HG03457 (cell line): ENCODE measurements around the gene RGL3.
"Not testable (repeated sequence)": the region's sequence is repeated elsewhere in the genome, so short reads cannot be mapped to it uniquely, and the experiment has no call there.

Experiments
- ATAC-seq: cut with Tn5 transposase; IDR thresholded peaks from one replicate; pipeline ENCODE4 v1.9.1; 2021; ENCODE audit warnings: moderate number of reproducible peaks; ENCODE audit not compliant: unreplicated experiment

Gene RGL3

DNA sequence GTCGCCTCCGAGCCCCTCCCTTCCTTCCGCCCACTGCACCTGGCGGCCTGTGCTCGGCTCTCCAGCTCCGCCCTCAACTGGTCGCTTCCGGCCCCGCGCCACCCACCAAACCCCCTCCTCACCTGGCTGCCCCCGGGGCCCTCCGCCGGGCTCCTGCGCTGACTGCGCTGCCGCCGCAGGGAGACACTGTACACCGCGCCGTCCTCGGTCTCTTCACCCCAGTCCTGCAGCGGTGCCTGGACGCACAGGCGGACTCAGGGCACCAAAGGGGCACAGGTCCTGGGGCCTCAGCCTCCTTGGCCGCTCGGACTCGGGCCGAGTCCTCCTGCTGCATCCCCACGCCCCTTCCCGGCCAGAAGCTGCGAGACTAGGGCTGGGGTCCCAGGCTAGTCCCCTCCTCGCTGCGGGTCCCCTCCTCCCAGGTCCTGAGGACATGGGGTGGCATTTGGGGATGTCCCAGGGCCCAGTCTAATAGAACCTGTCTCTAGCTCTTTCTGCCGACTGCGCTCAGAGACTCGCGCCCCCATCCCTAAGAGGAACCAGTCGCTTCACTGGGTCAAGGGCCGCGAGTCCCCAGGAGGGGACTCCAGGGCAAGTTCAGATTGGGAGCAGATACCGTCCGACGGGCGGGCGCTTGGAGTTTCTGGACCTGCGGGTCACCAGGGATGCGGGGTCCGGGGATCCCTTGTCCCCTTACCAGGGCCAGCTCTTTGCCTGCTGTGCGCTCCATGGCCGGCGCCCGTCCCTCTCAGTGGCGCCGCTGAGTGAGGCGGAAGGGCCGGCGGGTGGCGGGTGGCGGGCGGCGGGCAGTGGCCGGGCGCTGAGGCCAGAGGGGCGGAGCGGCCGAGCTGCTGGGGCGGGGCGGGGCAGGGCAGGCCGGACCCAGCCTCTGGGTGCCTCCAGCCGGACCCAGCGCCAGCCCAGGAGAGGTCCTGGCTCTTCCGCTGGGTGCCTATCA is at the start of gene RGL3:
Gene RGL3 (minus strand): TSS at position 766 of the 958 bp plus-strand sequence. CDS start 36 bp downstream, at position 730.
- ATAC-seq, result no peak

DNA sequence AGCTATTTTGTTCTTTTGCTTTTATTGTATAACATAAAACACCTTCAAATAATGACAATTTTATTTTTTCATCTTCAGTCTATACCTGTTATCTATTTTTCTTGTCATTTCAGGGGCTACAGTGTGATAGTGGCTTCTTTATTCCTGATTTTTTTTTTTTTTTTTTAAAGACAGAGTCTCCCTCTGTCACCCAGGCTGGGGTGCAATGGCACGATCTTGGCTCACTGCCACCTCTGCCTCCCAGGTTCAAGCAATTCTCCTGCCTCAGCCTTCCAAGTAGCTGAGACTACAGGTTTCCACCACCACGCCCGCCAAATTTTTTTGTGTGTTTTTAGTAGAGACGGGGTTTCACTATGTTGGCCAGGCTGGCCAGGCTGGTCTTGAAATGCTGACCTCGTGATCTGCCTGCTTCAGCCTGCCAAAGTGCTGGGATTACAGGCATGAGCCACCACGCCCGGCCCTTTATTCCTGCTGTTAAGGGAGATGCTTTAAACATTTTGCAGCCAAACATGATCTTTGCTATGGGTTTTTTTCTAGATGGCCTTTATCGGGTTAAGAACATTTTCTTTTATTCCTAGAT is 49.2 kb upstream of the RGL3 start:
- not testable (repeated sequence) for ATAC-seq

DNA sequence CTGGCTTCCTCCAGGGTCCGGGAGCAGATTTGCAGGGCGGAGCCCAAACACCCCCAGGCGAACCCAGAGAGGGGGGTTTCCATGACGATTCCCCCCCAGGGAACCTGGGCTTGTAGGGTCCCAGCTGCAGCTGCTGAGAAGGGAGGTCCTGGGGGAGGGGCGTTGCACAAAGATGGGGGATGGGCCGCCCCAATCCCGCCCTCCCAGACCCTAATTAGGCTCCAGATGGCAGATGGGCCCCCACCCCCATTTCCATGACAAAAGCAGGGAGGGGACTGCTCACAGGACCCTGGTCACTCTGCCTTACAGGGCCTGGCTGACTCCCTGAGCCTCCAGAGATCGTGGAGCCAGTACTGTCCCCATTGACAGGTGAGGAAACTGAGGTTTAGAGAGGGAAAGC is 46.5 kb upstream of the RGL3 start:
- no peak for ATAC-seq

DNA sequence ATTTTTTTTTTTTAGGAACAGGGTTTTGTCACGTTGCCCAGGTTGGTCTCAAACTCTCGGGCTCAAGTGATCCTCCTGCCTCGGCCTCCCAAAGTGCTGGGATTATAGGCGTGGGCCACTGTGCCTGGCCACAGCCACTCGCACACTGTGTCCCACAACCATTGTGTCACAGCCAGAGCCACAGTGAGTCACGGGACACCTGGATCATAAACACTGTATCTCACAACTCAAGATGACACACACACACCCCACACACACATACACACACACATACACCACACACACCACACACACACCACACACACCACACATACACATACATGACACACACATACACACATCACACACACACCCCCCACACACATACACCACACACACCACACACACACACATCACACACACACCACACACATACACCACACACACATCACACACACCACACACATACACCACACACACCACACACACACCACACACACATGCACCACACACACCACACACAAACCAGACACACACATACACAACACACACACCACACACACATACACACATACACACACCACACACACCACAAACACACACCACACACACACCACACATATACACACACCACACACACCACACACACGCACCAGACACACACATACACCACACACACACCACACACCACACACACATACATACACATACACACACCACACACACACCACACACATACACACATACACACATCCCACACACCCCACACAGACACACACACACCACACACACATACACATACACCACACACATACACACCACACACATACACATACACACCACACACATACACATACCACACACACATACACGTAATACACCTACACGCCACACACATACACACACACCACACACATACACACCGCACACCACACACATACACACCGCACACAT is 45.5 kb upstream of the RGL3 start:
- ATAC-seq, result no peak

- no peak for ATAC-seq
Measured at GRCh38 chr19:11463391-11463790, 44.3 kb upstream of the RGL3 start.

- ATAC-seq, result no peak
Measured at GRCh38 chr19:11461453-11461852, 42.3 kb upstream of the RGL3 start.

DNA sequence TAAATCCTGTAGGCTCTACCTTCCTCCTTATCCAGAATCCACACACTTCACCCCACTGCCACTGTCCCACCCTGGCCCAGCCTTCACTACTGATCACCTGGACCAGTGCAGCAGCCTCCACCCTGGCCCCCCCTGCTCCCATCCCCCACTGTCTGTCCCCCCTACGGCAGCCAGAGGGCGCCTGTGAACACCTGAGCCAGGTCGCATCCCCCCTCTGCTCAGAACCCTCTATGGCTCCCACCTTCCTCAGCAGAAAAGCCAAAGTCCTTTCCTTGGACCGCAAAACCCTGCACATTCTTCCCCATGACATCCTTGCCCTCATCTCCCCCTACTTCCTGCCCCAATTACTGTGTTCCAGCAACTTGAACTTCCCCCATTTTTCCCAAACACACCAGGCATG is 41.1 kb upstream of the RGL3 start:
- ATAC-seq, result no peak

DNA sequence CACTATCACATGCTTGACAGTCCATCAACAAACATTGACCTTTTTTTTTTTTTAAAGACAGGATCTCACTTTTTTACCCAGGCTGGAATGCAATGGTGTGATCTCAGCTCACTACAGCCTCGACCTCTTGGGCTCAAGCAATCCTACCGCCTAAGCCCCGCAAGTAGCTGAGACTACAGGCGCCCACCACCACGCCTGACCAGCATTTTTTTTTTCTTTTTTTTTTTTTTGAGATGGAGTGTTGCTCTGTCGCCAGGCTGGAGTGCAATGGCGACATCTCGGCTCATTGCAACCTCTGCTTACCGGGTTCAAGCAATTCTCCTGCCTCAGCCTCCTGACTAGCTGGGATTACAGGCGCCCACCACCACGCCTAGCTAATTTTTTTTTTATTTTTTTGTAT is 39.8 kb upstream of the RGL3 start:
- not testable (repeated sequence) for ATAC-seq

GRCh38 chr19:11458236-11458900 is 39.3 kb upstream of the RGL3 start:
- no peak for ATAC-seq

DNA sequence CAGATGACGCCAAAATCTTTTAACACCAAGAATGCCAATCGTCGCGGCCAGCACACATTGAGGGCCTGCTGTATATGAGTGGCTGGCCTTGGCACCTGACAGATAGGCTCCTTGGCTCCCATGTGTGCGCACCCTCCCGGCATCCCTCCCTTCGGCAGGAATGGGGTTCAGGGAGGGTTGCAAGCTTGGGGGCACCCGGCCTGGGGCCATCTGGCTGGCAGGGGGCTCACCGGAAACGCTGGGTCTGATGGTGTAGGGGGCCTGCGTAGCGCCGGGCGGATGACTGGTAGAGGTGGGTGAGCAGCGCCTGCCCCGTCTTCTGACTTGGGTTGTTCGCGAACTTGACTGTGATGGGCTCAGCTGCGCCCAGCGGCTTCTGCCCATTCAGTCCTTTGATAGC is 38.7 kb upstream of the RGL3 start:
- ATAC-seq, result no peak

DNA sequence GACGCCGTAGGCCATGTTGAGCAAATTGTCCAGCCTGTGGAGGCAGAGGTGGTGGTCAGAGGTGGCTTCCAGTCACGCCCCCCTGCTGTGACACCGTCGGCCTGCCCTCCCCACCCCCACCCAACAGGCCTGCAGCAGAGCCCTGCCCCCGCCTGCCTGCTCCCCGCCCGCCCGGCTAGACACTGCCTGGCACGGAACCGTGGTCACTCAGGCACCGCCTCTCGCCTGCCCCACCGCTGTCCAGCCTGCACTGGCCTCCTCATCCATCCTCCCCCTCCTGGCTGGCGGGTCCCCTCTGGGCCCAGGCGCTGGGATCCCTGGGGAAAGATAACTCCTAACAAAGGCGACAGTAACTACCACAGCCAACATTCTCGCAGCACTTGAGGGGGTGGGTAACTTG is 38.0 kb upstream of the RGL3 start:
- no peak for ATAC-seq

DNA sequence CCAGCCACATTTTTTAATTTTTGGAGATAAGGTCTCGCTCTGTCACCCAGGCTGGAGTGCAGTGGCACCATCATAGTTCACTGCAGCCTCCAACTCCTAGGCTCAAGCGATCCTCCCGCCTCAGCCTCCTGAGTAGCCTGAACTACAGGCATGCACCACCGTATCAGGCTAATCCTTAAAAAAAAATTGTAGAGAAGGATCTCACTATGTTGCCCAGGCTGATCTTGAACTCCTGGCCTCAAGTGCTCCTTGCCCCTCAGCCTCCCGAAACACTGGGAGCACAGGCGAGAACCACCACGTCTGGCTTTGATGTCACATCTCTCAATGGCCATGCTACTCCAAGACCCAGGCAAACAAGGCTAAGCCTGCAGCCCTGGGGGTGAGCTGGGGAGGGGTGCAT is 37.5 kb upstream of the RGL3 start:
- ATAC-seq, result no peak

- ATAC-seq, result not testable (repeated sequence)
Measured at GRCh38 chr19:11455233-11455554, 36.1 kb upstream of the RGL3 start.

DNA sequence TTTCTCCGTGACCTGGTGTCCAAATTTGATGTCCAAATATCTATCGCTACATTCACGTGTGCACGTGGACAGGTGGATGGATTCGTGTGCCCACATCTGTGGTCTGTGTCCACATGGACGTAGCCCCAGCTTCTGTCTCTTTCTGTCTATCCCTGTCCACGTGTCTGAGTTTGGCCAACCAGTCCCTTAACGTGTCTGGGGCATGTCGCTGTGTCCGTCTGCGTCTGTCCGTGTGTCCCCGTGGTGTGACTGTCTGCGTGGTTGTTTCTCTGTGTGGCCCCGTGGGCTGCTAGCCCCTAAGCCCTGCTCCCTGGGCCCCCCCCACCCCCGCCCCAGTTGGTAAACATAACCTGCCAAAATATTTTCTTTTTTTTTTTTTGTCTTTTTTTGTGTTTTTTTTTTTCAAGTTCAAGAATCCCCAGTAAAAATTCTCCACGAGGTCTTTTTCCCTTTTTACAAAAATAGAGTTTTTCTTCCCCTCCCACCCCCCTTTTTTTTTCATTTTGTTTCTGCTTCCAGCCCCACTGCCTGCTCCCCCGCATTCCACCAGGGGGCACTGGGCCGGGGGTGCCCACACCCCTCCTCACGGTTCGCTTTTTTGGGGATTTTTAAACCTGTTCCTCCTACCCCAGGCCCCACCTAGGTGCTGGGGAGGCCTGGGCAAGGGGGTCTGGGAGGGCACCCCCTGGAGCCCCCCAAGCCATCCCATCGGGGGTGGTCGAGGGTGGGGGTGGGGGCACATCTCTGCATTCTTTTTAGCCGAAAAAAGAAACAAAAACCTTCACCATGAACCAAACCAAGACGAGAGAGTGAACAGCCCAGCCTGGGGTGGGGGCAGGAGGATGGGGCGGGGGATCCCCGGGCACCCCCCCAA is 34.6 kb upstream of the RGL3 start:
- ATAC-seq, result no peak

DNA sequence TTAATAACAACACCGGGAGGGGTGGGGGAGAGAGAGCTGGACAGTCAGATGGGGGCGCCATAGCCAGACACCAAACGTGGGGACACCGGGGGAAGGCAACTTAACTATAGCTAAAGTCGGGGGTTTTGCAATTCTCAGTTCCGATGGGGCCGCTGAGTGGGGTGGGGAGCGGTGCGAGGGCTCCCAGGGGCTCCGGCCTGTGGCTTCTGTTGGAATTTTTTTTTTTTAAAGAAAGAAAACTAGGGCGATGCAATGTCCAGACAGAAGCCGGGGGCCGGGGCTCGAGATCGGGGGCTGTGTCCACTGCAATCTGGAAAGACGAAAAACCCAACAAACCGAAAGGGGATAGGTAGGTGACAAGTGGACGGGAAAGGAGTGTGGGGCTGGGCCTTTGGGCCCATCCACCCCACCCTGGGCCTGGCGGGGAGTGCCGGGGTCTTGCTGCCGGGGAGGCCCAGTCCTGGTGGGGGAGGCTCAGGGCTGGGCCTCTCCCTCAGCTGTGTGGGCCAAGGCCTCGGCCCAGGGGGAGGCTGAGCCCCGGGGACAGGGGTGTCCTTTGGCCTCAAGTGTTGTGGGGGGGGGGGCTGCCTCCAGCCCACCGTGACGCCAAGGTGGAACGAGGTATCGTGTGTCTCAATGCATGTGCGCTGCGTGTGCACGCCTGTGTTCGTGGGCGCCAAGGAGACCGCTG is 33.7 kb upstream of the RGL3 start:
- ATAC-seq, result no peak

DNA sequence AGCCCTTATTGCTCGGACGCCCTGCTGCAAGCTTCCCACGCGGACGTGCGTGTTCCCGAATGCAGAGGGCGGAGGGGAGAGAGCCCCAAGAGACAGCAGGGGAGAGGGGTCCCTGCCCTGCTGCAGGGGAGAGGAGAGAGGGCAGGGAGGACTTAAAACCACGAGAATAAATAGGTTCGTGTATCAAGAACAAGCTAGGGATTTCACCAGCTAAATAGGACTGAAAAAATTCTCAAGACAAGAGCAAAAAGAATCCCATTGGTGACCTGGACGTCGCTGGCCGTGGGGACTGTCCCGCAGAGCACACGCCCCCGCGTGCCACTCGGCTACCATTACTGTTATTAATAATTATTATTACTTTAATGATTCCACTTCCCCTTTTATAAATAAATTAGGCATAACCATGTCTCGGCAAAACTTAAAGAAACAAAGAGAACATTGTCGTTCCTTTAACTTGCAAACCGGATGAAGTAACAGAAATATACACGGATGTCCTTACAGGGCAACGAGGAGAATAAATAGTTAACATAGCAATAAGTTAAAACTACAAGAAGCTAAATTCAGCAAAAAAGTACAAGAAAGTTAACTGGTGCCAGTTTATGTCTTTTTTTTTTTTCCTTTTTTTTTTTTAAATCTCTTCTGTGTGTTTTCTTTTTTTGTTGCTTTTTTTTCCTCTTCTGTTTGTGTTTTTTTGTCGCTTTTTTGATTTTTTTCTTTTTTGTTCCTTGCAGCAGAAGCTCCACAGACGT is 32.9 kb upstream of the RGL3 start:
- no peak for ATAC-seq

- no peak for ATAC-seq
Measured at GRCh38 chr19:11451327-11451870, 32.3 kb upstream of the RGL3 start.

- ATAC-seq, result no peak
Measured at GRCh38 chr19:11450570-11451326, 31.6 kb upstream of the RGL3 start.
